NCI-H2196 (cell line): ENCODE data around the gene BIRC2.
A peak's percentile ranks its signal among the peaks of the same experiment; 100 is the strongest.
"Not testable (repeated sequence)": the region's sequence is repeated elsewhere in the genome, so short reads cannot be mapped to it uniquely, and the experiment has no call there.

Experiments used
- DNase-seq: peaks from one replicate; lab custom pipeline; 2025; ENCODE audit not compliant: unreplicated experiment; lab: John Stamatoyannopoulos, UW

Gene BIRC2

GRCh38 chr11:102322560-102322959 is 24.5 kb upstream of the BIRC2 start:
- DNase-seq = no peak

- no peak for DNase-seq
Observed at GRCh38 chr11:102323542-102324251, 23.3 kb upstream of the BIRC2 start.

GRCh38 chr11:102325088-102325487 is 21.9 kb upstream of the BIRC2 start:
- no peak for DNase-seq

- DNase-seq = no peak
Observed at GRCh38 chr11:102328748-102329147, 18.3 kb upstream of the BIRC2 start.

GRCh38 chr11:102330231-102330630 is 16.8 kb upstream of the BIRC2 start:
- DNase-seq = no peak

GRCh38 chr11:102331341-102331740 is 15.7 kb upstream of the BIRC2 start:
- DNase-seq = no peak

GRCh38 chr11:102332611-102332994 is 14.4 kb upstream of the BIRC2 start:
- no peak for DNase-seq

- no peak for DNase-seq
Observed at GRCh38 chr11:102338479-102339010, 8.5 kb upstream of the BIRC2 start.

- DNase-seq = not testable (repeated sequence)
Observed at GRCh38 chr11:102341311-102341710, 5.7 kb upstream of the BIRC2 start.

- DNase-seq = peak; percentile 86
Observed at GRCh38 chr11:102341844-102342318, 5.1 kb upstream of the BIRC2 start.

- DNase-seq = no peak
Observed at GRCh38 chr11:102343809-102344208, 3.2 kb upstream of the BIRC2 start.

GRCh38 chr11:102345904-102346303 is 1.1 kb upstream of the BIRC2 start:
- no peak for DNase-seq

- no peak for DNase-seq
Observed at GRCh38 chr11:102346456-102346747, 612 bp upstream of the BIRC2 start.

GRCh38 chr11:102347462-102348370 is 702 bp downstream of the BIRC2 start:
- no peak for DNase-seq

- no peak for DNase-seq
Observed at GRCh38 chr11:102357116-102357515, 10.1 kb downstream of the BIRC2 start.

GRCh38 chr11:102359372-102359771 is 12.4 kb downstream of the BIRC2 start:
- DNase-seq = no peak

- DNase-seq = no peak
Observed at GRCh38 chr11:102360681-102361080, 13.7 kb downstream of the BIRC2 start.

GRCh38 chr11:102361086-102362031 is 14.3 kb downstream of the BIRC2 start:
- no peak for DNase-seq

GRCh38 chr11:102364991-102365390 is 18.0 kb downstream of the BIRC2 start:
- DNase-seq = no peak

GRCh38 chr11:102367364-102367763 is 20.4 kb downstream of the BIRC2 start:
- DNase-seq = peak; percentile 18

GRCh38 chr11:102368472-102368871 is 21.5 kb downstream of the BIRC2 start:
- no peak for DNase-seq
